Spleen (tissue), 7 donors: ENCODE measurements around the gene MYBPC3.

ENCODE experiments used
- CTCF ChIP-seq, 11 experiments: fragments of 200-600 bp in 7 of 11; fragments of 450-650 bp in 4 of 11; sonication (generic) in 4 of 11; IDR thresholded peaks in 8 of 11; conservative IDR thresholded peaks in 3 of 11; 1 replicate in 7 of 11; 2 replicates in 4 of 11; pipeline versions ENCODE4 v1.4.0 to v1.8.0; 2016 to 2021; ENCODE audit warnings: antibody characterized with exemption in 11 of 11, inconsistent platforms in 4 of 11, mild to moderate bottlenecking in 1 of 11
- POLR2A ChIP-seq, 3 donors: fragments of 450-650 bp; IDR thresholded peaks; one replicate each; pipeline ENCODE4 v1.5.1; 2017; ENCODE audit warnings: antibody characterized with exemption in 3 of 3, mild to moderate bottlenecking in 1 of 3
- POLR2AphosphoS5 ChIP-seq, 3 donors: sonication (generic); formaldehyde crosslinking; IDR thresholded peaks; one replicate each; pipeline ENCODE4 v1.5.1; 2017; ENCODE audit warnings: antibody characterized with exemption in 3 of 3
- donor health status: DM: no; HTN: no; CAD: no; lungs with moderate emphysema.
- donor health status: DM: no; HTN: no; CAD: no.
- donor health status: DM: no; HTN: no; CAD: no.

GRCh38 chr11:47395223-47396048 lies 42.9 kb upstream of the MYBPC3 start:
- no peak for TF ChIP-seq POLR2AphosphoS5 (IDR thresholded peaks at IDR 0.05)
- no peak for TF ChIP-seq CTCF (IDR thresholded peaks at IDR 0.05 in 8 of 11, conservative IDR thresholded peaks at IDR 0.05 in 3 of 11)
- no peak for TF ChIP-seq POLR2A (IDR thresholded peaks at IDR 0.05)
